Measurements from ENCODE around the gene SLC26A8.

SLC26A8 gene

DNA sequence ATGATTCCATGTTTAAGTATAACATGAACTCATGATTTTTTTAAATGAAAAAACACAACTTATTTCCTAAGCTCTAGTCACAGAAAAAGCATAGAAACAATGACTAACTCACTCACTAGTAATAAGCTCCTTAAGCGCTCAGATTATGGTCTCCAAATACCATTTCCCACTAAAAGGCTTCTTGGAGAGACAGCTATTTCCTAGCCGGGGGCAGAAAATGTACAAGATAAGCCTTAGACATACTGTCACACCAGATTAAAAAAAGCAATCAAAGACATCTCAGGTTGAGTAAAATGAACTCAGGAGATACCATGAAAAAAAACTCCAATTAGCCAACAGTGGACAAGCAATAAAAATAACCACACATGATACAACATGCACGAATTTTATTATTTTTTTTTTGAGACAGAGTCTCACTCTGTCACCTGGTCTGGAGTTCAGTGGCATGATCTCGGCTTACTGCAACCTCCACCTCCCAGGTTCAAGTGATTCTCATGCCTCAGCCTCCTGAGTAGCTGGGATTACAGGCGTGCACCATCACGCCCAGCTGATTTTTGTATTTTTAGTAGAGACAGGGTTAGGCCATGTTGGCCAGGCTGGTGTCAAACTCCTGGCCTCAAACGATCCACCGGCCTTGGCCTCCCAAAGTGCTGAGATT, 118.5 kb downstream of the SLC26A8 start:
- H3K4me3 ChIP-seq (ENCODE audit: low read length) = no peak overlapping the region
- H3K27ac ChIP-seq (ENCODE audit: low read length) = no peak overlapping the region
- H3K4me1 ChIP-seq (ENCODE audit: insufficient read depth, low read length) = no peaks in the 10 kb centered on the region
- no peak overlapping the region for H3K9ac ChIP-seq (ENCODE audit: low read depth, low read length)
- H3K36me3 ChIP-seq (ENCODE audit: insufficient read depth, low read depth, low read length) = peaks cover 50% of the 10 kb centered on the region
- no peaks in the 10 kb centered on the region for H3K27me3 ChIP-seq (ENCODE audit: insufficient read depth, low read length)
- H3K9me3 ChIP-seq (ENCODE audit: insufficient read depth, low read depth, low read length) = peaks cover 23% of the 10 kb centered on the region

DNA sequence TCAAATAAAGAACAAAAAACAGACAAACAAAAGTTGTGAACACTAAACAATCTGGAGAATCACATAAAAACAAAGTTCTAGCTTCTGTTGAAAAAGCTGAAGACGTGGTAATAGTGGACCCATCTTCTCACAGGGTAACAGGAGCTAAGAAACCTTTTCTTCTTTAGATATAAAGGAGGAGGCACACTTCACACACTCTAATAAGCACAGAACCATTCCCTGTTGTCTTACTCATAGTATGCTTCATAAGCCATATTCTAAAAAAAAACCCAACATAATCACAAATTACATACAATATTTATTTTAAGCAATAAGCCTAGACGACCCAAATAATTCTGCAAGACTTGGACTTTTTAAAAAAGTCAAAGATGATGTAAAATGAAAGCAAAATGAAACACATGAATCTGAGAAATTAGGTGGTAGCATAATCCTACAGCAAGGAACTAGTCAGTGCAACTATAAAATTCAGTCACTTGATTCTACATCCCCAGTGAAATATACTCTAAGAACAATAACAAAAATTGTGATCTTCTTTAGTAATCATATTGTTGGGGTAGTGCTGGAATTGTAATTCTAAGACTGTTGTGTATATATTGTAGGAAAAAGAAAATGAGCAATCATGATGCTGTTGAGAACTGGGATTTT, 119.2 kb downstream of the SLC26A8 start:
- Histone ChIP-seq H3K27ac (ENCODE audit: low read length) (no peak overlapping the region), H3K4me3 (ENCODE audit: low read length) (no peak overlapping the region), H3K4me1 (ENCODE audit: insufficient read depth, low read length) (no peaks in the 10 kb centered on the region), H3K9ac (ENCODE audit: low read depth, low read length) (no peak overlapping the region), H3K27me3 (ENCODE audit: insufficient read depth, low read length) (no peaks in the 10 kb centered on the region), H3K36me3 (ENCODE audit: insufficient read depth, low read depth, low read length) (peaks cover 50% of the 10 kb centered on the region), H3K9me3 (ENCODE audit: insufficient read depth, low read depth, low read length) (peaks cover 16% of the 10 kb centered on the region)

DNA sequence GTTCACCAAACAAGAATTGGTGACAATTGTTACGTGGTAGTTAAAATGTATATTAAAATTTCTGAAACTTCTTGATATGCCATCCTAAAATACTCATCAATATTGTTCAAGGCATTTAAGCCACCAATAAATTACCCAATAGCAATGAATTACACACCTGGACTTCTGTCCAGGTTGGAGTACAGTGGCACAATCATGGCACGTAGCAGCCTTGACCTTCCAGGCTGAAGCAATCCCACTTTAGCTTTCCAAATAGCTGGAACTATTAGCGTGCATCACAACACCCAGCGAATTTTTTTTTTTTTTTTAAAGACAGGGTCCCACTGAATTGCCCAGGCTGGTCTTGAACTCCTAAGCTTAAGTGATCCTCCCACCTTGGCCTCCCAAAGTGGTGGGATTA, 120.8 kb downstream of the SLC26A8 start:
- Histone ChIP-seq H3K36me3 (ENCODE audit: insufficient read depth, low read depth, low read length) (peaks cover 38% of the 10 kb centered on the region), H3K27ac (ENCODE audit: low read length) (no peak overlapping the region)

DNA sequence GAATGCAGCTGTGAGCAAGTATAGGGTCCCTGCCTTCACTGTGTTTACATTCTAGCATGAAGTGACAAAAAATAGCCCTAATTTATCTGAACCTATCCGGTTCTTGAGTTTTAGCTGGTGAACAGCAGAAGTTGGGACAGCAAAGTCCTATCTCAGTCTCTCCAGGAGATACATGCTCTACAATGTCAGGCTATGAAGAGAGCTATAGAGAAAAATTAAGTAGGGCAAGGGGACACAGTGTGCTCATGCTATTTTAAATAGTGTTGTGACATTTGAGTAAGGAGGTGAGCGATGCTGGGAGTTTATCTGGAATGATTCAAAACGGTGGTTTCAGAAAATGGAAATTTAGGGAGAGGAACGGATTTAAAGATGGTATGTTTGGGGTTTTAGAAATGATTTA, 124.0 kb downstream of the SLC26A8 start:
- Histone ChIP-seq H3K4me1 (ENCODE audit: insufficient read depth, low read length) (peaks cover 10% of the 10 kb centered on the region), H3K36me3 (ENCODE audit: insufficient read depth, low read depth, low read length) (peaks cover 31% of the 10 kb centered on the region; the same call in 1 of the 2 replicates), H3K4me3 (ENCODE audit: low read length) (no peak overlapping the region), H3K9me3 (ENCODE audit: insufficient read depth, low read depth, low read length) (no peaks in the 10 kb centered on the region), H3K27ac (ENCODE audit: low read length) (no peak overlapping the region), H3K9ac (ENCODE audit: low read depth, low read length) (no peak overlapping the region), H3K27me3 (ENCODE audit: insufficient read depth, low read length) (no peaks in the 10 kb centered on the region)

More for the DNA sequence above, 120.8 kb downstream of the SLC26A8 start:
- Histone ChIP-seq H3K9me3 (ENCODE audit: insufficient read depth, low read depth, low read length) (peaks cover 2% of the 10 kb centered on the region), H3K27me3 (ENCODE audit: insufficient read depth, low read length) (no peaks in the 10 kb centered on the region), H3K4me1 (ENCODE audit: insufficient read depth, low read length) (no peaks in the 10 kb centered on the region), H3K4me3 (ENCODE audit: low read length) (no peak overlapping the region), H3K9ac (ENCODE audit: low read depth, low read length) (no peak overlapping the region)

DNA sequence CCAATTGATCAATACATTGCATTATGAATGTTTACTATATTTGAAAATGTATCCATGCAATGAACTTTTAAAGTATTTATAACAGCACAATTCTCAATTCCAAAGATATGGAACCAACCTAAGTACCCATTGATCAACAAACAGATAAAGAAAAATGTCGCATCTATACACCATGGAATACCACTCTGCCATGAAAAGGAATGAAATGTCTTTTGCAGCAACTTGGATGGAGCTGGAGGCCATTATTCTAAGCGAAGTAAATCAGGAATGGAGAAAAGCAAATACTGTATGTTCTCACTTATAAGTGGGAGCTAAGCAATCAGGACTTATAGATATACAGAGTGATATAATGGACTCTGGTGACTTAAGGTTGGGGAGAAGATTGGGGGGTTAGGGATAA, 126.4 kb downstream of the SLC26A8 start:
- no peaks in the 10 kb centered on the region for H3K9me3 ChIP-seq (ENCODE audit: insufficient read depth, low read depth, low read length)
- H3K4me1 ChIP-seq (ENCODE audit: insufficient read depth, low read length) = peaks cover 18% of the 10 kb centered on the region
- peaks cover 21% of the 10 kb centered on the region; the same call in 1 of the 2 replicates for H3K36me3 ChIP-seq (ENCODE audit: insufficient read depth, low read depth, low read length)
- H3K27me3 ChIP-seq (ENCODE audit: insufficient read depth, low read length) = no peaks in the 10 kb centered on the region
- no peak overlapping the region for H3K9ac ChIP-seq (ENCODE audit: low read depth, low read length)
- no peak overlapping the region for H3K4me3 ChIP-seq (ENCODE audit: low read length)
- no peak overlapping the region for H3K27ac ChIP-seq (ENCODE audit: low read length)

DNA sequence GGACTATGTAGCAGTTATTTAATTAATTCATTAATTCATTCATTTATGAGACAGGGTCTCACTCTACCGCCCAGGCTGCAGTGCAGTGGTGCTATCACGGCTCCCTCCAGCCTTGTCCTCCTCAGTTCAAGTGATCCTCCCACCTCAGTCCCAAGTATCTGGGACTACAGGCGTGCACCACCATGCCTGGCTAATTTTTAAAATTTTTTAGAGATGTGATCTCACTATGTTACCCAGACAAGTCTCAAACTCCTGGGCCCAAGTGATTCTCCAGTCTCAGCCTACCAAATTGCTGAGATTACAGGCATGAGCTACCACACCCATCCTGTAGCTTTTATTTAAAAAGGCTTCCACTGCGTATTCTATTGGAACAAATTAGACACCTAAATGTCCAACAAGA, 127.0 kb downstream of the SLC26A8 start:
- peaks cover 22% of the 10 kb centered on the region; the same call in 1 of the 2 replicates for H3K36me3 ChIP-seq (ENCODE audit: insufficient read depth, low read depth, low read length)
- no peak overlapping the region for H3K27ac ChIP-seq (ENCODE audit: low read length)
- H3K9me3 ChIP-seq (ENCODE audit: insufficient read depth, low read depth, low read length) = no peaks in the 10 kb centered on the region

DNA sequence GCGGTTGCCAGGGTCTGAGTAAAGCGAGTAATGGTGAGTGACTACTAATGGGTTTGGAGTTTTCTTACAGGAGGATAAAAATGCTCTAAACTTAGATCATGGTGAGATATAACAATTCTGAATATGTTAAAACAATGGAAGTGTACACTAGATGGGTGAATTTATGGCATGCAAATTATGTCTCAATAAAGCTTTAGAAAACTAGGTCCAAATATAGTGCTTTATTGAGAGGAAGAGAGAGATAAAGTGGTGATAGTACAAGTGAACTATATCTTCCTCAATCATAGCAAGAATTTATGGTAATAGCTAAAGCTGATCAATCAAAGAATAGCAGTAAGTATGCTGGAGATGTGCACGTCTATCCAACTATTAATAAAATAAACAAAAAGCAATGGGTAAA, 127.4 kb downstream of the SLC26A8 start:
- Histone ChIP-seq H3K4me1 (ENCODE audit: insufficient read depth, low read length) (peaks cover 18% of the 10 kb centered on the region), H3K36me3 (ENCODE audit: insufficient read depth, low read depth, low read length) (peaks cover 21% of the 10 kb centered on the region; the same call in 1 of the 2 replicates), H3K27ac (ENCODE audit: low read length) (no peak overlapping the region), H3K27me3 (ENCODE audit: insufficient read depth, low read length) (no peaks in the 10 kb centered on the region), H3K4me3 (ENCODE audit: low read length) (no peak overlapping the region), H3K9ac (ENCODE audit: low read depth, low read length) (no peak overlapping the region), H3K9me3 (ENCODE audit: insufficient read depth, low read depth, low read length) (no peaks in the 10 kb centered on the region)

More for the DNA sequence above, 127.0 kb downstream of the SLC26A8 start:
- no peak overlapping the region for H3K9ac ChIP-seq (ENCODE audit: low read depth, low read length)
- H3K4me1 ChIP-seq (ENCODE audit: insufficient read depth, low read length) = peaks cover 18% of the 10 kb centered on the region
- H3K4me3 ChIP-seq (ENCODE audit: low read length) = no peak overlapping the region
- H3K27me3 ChIP-seq (ENCODE audit: insufficient read depth, low read length) = no peaks in the 10 kb centered on the region

DNA sequence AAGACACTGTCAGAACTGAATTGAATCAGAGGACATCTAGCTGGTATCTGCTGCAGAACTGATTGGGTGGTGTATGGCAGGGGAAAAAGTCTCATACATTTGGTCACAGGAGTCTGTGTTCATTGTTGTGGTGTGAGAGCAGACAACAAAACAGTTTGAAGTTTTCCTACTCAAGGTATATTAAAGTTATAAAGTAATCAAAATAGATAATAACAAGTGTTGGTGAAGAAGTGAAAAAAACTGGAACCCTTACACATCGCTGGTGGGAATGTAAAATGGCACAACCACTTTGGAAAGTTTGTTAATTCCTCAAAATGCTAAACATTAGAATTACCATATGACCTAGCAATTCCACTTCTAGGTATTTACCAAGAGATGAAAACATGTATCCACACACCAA, 128.2 kb downstream of the SLC26A8 start:
- no peak overlapping the region for H3K27ac ChIP-seq (ENCODE audit: low read length)

DNA sequence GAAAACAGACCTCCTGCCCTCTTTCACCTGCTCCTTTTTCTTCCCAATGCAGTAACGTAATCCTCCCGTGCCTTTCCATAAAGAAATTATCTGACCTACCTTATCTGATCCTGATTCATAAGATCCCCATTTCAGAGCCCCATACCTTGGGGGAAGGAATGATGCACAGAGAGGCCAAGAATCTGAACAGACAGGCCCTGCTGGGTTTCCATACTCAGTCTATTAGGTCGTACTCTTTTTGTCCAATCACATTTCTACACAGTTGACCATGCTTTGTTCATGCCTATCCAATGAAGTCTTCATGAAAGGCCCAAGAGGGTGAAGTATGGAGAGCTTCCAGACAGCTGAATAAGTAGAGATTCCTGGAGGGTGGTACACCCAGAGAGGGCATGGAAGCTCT, 128.9 kb downstream of the SLC26A8 start:
- Histone ChIP-seq H3K27me3 (ENCODE audit: insufficient read depth, low read length) (no peaks in the 10 kb centered on the region), H3K4me1 (ENCODE audit: insufficient read depth, low read length) (peaks cover 18% of the 10 kb centered on the region), H3K36me3 (ENCODE audit: insufficient read depth, low read depth, low read length) (peaks cover 18% of the 10 kb centered on the region; the same call in 1 of the 2 replicates), H3K9ac (ENCODE audit: low read depth, low read length) (0 out of 2 replicates have a peak overlapping the region, but pooled peaks have one; percentile 2), H3K27ac (ENCODE audit: low read length) (no peak overlapping the region), H3K4me3 (ENCODE audit: low read length) (no peak overlapping the region), H3K9me3 (ENCODE audit: insufficient read depth, low read depth, low read length) (no peaks in the 10 kb centered on the region)

More for the DNA sequence above, 128.2 kb downstream of the SLC26A8 start:
- Histone ChIP-seq H3K4me1 (ENCODE audit: insufficient read depth, low read length) (peaks cover 18% of the 10 kb centered on the region), H3K9ac (ENCODE audit: low read depth, low read length) (no peak overlapping the region), H3K27me3 (ENCODE audit: insufficient read depth, low read length) (no peaks in the 10 kb centered on the region), H3K4me3 (ENCODE audit: low read length) (no peak overlapping the region), H3K9me3 (ENCODE audit: insufficient read depth, low read depth, low read length) (no peaks in the 10 kb centered on the region), H3K36me3 (ENCODE audit: insufficient read depth, low read depth, low read length) (peaks cover 21% of the 10 kb centered on the region; the same call in 1 of the 2 replicates)

DNA sequence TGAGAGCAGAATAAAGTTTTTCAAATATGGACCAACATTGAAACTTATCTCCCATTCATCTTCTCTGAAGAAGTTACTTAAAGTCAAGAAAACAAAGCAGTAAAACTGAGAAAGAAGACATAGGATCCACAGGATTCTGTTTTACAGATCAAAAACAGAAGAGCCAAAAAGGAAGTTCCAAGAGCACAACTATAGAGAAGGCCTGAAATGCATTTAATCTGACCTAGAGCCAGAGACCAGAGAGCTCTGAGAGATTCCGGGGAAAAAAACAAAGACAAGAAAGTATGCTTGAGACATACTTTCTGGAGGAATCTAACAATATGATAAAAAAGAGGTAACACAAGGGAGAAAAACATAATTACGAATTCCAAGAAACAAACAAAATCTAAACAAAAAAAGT, 129.7 kb downstream of the SLC26A8 start:
- no peaks in the 10 kb centered on the region for H3K27me3 ChIP-seq (ENCODE audit: insufficient read depth, low read length)
- H3K4me3 ChIP-seq (ENCODE audit: low read length) = no peak overlapping the region
- 0 out of 2 replicates have a peak overlapping the region, but pooled peaks have one; percentile 2 for H3K9ac ChIP-seq (ENCODE audit: low read depth, low read length)
- H3K4me1 ChIP-seq (ENCODE audit: insufficient read depth, low read length) = peaks cover 18% of the 10 kb centered on the region
- no peaks in the 10 kb centered on the region for H3K9me3 ChIP-seq (ENCODE audit: insufficient read depth, low read depth, low read length)
- peaks cover 16% of the 10 kb centered on the region for H3K36me3 ChIP-seq (ENCODE audit: insufficient read depth, low read depth, low read length)
- H3K27ac ChIP-seq (ENCODE audit: low read length) = no peak overlapping the region
